ENCODE data around the gene HECW1.

GRCh38 chr7:43542716-43543115 is 430.3 kb downstream of the HECW1 start:
- TF ChIP-seq CTCF (IDR thresholded peaks at IDR 0.05) (no peak), POLR2A (IDR thresholded peaks at IDR 0.05) (no peak)

Measured in lower leg skin (tissue), 3 donors.